SH-SY5Y (cell line): ENCODE data around the gene DYNLT4.

Experiments used
- GATA2 ChIP-seq: IDR thresholded peaks from 2 replicates; pipeline ENCODE4 v1.6.1; 2011; ENCODE audit warnings: mild to moderate bottlenecking, low read depth, low read length
- GATA3 ChIP-seq: IDR thresholded peaks from 2 replicates; pipeline ENCODE4 v1.6.1; 2011; ENCODE audit warnings: low read depth, mild to moderate bottlenecking, low read length, moderate library complexity

- no peak for TF ChIP-seq GATA3
- TF ChIP-seq GATA2 = no peak
These were observed 29.0 kb downstream of the DYNLT4 start for GRCh38 chr1:44777969-44778635.
